PC-3 (cell line): ENCODE results near the gene FOXA3. TPM values are rescaled to one million over a fixed set of nuclear protein-coding genes. Genes with fewer than 3 reads are reported as not detected.
"Not testable (repeated sequence)": the region's sequence is repeated elsewhere in the genome, so short reads cannot be mapped to it uniquely, and the experiment has no call there.

ENCODE experiments used
- ATAC-seq: fragments of 200-7000 bp; cut with Tn5 transposase; 2 replicates; pipeline ENCODE4 v1.9.1; 2020; ENCODE audit warnings: mild to moderate bottlenecking, moderate library complexity
- BruUV-seq: library from RNA; stranded (reverse); fragments of 400-500 nt; replicated peaks from 2 replicates; lab custom pipeline; 2021; lab: Mats Ljungman, UMichigan
- CTCF ChIA-PET: fragments of 300-600 bp; sonication (Branson Sonifier 250); formaldehyde crosslinking; loops from one replicate; lab custom pipeline; 2022; ENCODE audit warnings: antibody characterized with exemption; lab: Charles Lee
- POLR2A ChIA-PET: fragments of 300-600 bp; sonication (Branson Sonifier 250); formaldehyde crosslinking; loops from one replicate; lab custom pipeline; 2022; ENCODE audit warnings: antibody characterized with exemption; ENCODE audit not compliant: unreplicated experiment; lab: Charles Lee
- DNase-seq: peaks from one replicate; pipeline ENCODE4 v3.0.0-alpha.2; 2015
- H2AFZ ChIP-seq: fragments of 300-600 bp; sonication (generic); 2 replicates; pipeline ENCODE4 v1.6.0; 2016; ENCODE audit warnings: antibody characterized with exemption, low read length
- H3F3A ChIP-seq: fragments of 300-600 bp; sonication (generic); one replicate; pipeline ENCODE4 v1.6.0; 2017; ENCODE audit warnings: antibody characterized with exemption, low read length, control low read depth, mild to moderate bottlenecking; ENCODE audit not compliant: unreplicated experiment
- H3K27ac ChIP-seq: fragments of 300-600 bp; sonication (generic); 2 replicates; pipeline ENCODE4 v1.5.1; 2016; ENCODE audit warnings: mild to moderate bottlenecking, low read length
- H3K27me3 ChIP-seq: fragments of 300-600 bp; sonication (generic); 2 replicates; pipeline ENCODE4 v1.6.1; 2016; ENCODE audit warnings: low read length, mixed read lengths
- H3K36me3 ChIP-seq: fragments of 300-600 bp; sonication (generic); 2 replicates; pipeline ENCODE4 v1.6.1; 2016; ENCODE audit warnings: low read depth, mixed run types, low read length, mixed read lengths
- H3K4me1 ChIP-seq: fragments of 300-600 bp; sonication (generic); 2 replicates; pipeline ENCODE4 v1.5.1; 2016; ENCODE audit warnings: low read length; ENCODE audit not compliant: insufficient read depth
- H3K4me2 ChIP-seq: fragments of 300-600 bp; sonication (generic); 2 replicates; pipeline ENCODE4 v1.6.0; 2016; ENCODE audit warnings: low read length
- H3K4me3 ChIP-seq: fragments of 300-600 bp; sonication (generic); 2 replicates; pipeline ENCODE4 v1.5.1; 2016; ENCODE audit warnings: mild to moderate bottlenecking, low read length, mixed read lengths
- H3K79me2 ChIP-seq: fragments of 300-600 bp; sonication (generic); 2 replicates; pipeline ENCODE4 v1.6.1; 2017; ENCODE audit warnings: low read length, mixed read lengths
- H3K9ac ChIP-seq: fragments of 300-600 bp; sonication (generic); 2 replicates; pipeline ENCODE4 v1.6.0; 2016; ENCODE audit warnings: mild to moderate bottlenecking, low read length
- H3K9me2 ChIP-seq: fragments of 300-600 bp; sonication (generic); replicated peaks from 2 replicates; pipeline ENCODE4 v1.6.1; 2016; ENCODE audit warnings: mixed run types, low read length, mixed read lengths
- H3K9me3 ChIP-seq: fragments of 300-600 bp; sonication (generic); 2 replicates; pipeline ENCODE4 v1.6.1; 2016; ENCODE audit warnings: low read length, mixed read lengths
- H4K20me1 ChIP-seq: fragments of 300-600 bp; sonication (generic); 2 replicates; pipeline ENCODE4 v1.6.1; 2016; ENCODE audit warnings: low read length, mixed read lengths
- EZH2 ChIP-seq: fragments of 300-600 bp; sonication (generic); IDR thresholded peaks from one replicate; pipeline ENCODE4 v1.6.1; 2017; ENCODE audit warnings: antibody characterized with exemption, mild to moderate bottlenecking, low read length; ENCODE audit not compliant: unreplicated experiment
- EZH2phosphoT487 ChIP-seq: fragments of 300-600 bp; sonication (generic); IDR thresholded peaks from 2 replicates; pipeline ENCODE4 v1.6.1; 2018; ENCODE audit warnings: mild to moderate bottlenecking, antibody characterized with exemption, low read length, borderline replicate concordance
- intact Hi-C: fragments of 100-400 bp; cut with micrococcal nuclease; formaldehyde crosslinking; loops from 2 replicates; pipeline ENCODE4 v1.9.0; 2023
- total RNA-seq: library from RNA; depleted of rRNA; stranded (reverse); fragments of >200 nt; gene quantifications from 2 replicates; pipeline ENCODE4 v1.2.3, GENCODE V29; 2014
- TF ChIP-seq, protein P1 (sequence below): fragments of 300-600 bp; sonication (generic); conservative IDR thresholded peaks from 2 replicates; pipeline ENCODE4 v1.5.1; 2017; ENCODE audit warnings: antibody characterized with exemption, low read depth, mild to moderate bottlenecking, low read length

The FOXA3 gene
- total RNA-seq, 1 experiment from 2014 or later: 0.33 TPM

DNA sequence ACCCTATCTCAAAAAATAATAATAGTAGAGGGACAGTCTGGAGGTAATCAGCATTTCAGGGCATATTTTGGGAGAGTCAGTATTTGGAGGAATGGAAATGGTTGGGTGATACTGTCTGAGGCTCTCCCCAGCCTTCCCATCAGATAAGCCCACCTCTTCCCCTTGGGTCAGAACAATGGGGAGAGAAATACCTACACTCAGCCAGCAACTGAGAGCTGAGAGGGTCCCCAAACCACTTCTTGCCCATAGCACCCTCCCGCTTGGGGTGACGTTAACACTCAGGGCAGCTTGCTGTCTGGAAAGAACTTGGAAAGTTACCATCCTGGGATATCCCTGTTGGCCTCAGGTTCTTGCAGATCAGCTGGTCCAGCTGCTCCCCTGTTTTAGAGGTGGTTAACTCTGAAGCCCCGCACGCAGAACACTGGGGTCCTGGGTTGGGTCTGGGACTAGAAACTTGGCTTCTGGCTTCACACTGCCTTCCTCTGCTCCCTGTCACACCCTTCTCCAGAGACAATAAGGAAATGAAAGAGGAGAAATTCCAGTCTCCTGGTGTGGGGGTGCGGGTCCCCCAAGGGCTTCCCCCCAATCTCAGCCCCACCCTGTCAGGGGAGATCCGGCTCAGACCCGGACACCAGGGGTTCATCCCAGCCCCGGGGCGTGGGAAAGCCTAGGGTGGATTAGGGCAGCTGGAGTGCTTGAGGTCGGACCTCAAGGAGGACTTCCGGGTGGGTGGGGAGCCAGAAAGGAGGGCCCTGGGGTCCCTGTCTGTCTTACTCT is 2.5 kb downstream of the FOXA3 start:
- CTCF ChIA-PET: no interaction called here
- intact Hi-C loops: no loop called here

DNA sequence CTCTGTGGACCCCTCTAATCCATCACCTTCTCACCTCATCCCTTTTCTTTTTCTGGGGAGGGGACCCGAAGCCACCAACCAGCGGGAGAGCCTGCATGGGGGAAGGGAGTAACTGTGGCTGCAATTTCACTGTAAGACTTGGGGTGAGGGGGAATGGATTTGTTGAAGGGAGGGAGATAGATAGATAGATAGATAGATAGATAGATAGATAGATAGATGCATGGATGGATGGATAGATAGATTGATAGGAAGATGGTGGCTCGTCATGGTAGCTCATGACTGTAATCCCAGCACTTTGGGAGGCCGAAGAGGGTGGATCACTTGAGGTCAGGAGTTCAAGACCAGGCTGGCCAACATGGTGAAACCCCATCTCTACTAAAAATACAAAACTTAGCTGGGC is 3.1 kb downstream of the FOXA3 start:
- H4K20me1 ChIP-seq, H3F3A ChIP-seq, H3K9me2 ChIP-seq, H2AFZ ChIP-seq, H3K79me2 ChIP-seq, H3K9ac ChIP-seq, intact Hi-C loops, H3K4me1 ChIP-seq, H3K4me3 ChIP-seq, DNase-seq, H3K4me2 ChIP-seq, H3K27ac ChIP-seq, ATAC-seq, POLR2A ChIA-PET, CTCF ChIA-PET, BruUV-seq, H3K9me3 ChIP-seq, H3K36me3 ChIP-seq: not testable (repeated sequence)
- peaks cover 13% of the 10 kb centered on the region for H3K27me3 ChIP-seq

More for the DNA sequence above, 2.5 kb downstream of the FOXA3 start:
- H3K4me1 ChIP-seq: no peaks in the 10 kb centered on the region
- DNase-seq: no peak
- no peaks in the 10 kb centered on the region for H3K9me3 ChIP-seq
- no peak for ATAC-seq
- no peak overlapping the region for H3K4me3 ChIP-seq
- POLR2A ChIA-PET: no interaction called here
- H3K9me2 ChIP-seq: no peaks in the 10 kb centered on the region
- H3K4me2 ChIP-seq: no peak overlapping the region
- TF ChIP-seq, protein P1, sequence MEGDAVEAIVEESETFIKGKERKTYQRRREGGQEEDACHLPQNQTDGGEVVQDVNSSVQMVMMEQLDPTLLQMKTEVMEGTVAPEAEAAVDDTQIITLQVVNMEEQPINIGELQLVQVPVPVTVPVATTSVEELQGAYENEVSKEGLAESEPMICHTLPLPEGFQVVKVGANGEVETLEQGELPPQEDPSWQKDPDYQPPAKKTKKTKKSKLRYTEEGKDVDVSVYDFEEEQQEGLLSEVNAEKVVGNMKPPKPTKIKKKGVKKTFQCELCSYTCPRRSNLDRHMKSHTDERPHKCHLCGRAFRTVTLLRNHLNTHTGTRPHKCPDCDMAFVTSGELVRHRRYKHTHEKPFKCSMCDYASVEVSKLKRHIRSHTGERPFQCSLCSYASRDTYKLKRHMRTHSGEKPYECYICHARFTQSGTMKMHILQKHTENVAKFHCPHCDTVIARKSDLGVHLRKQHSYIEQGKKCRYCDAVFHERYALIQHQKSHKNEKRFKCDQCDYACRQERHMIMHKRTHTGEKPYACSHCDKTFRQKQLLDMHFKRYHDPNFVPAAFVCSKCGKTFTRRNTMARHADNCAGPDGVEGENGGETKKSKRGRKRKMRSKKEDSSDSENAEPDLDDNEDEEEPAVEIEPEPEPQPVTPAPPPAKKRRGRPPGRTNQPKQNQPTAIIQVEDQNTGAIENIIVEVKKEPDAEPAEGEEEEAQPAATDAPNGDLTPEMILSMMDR: no peak
- TF ChIP-seq EZH2: no peak
- TF ChIP-seq EZH2phosphoT487: no peak
- peaks cover 13% of the 10 kb centered on the region for H3K27me3 ChIP-seq
- H2AFZ ChIP-seq: no peak overlapping the region
- H3K9ac ChIP-seq: no peak overlapping the region
- no peaks in the 10 kb centered on the region for H3K36me3 ChIP-seq
- H4K20me1 ChIP-seq: no peaks in the 10 kb centered on the region
- no peak overlapping the region for H3K27ac ChIP-seq
- BruUV-seq: no TSS peak
- no peaks in the 10 kb centered on the region for H3F3A ChIP-seq
- peaks cover 12% of the 10 kb centered on the region for H3K79me2 ChIP-seq

DNA sequence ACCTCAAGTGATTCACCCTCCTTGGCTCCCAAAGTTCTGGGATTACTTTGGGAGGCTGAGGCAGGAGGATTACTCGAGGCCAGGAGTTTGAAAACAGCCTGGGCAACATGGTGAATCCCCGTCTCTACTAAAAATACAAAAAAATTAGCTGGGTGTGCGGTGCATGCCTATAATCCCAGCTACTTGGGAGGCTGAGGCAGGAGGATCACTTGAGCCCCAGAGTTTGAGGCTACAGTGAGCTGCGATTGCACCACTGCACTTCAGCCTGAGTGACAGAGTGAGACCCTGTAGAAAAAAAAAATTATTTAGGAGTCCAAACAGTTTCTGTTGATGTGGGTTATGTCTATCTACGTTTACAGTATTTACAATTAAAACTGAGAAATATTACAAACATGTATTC is 6.7 kb downstream of the FOXA3 start:
- Histone ChIP-seq H3K9me2 (no peaks in the 10 kb centered on the region), H2AFZ (no peak overlapping the region), H3K27me3 (no peaks in the 10 kb centered on the region), H3K4me1 (no peaks in the 10 kb centered on the region), H3K9me3 (no peaks in the 10 kb centered on the region), H3K4me2 (no peak overlapping the region), H3K36me3 (no peaks in the 10 kb centered on the region), H3K9ac (no peak overlapping the region), H3K27ac (no peak overlapping the region), H3K4me3 (no peak overlapping the region), H4K20me1 (no peaks in the 10 kb centered on the region), H3F3A (no peaks in the 10 kb centered on the region), H3K79me2 (no peaks in the 10 kb centered on the region)
- POLR2A ChIA-PET: no interaction called here
- BruUV-seq: no TSS peak
- CTCF ChIA-PET: no interaction called here
- intact Hi-C loops: no loop called here
- ATAC-seq (no peak), DNase-seq (no peak)
- TF ChIP-seq EZH2phosphoT487 (no peak), EZH2 (no peak)
- TF ChIP-seq, protein P1: no peak
